Thoracic aorta (tissue), 2 donors: ENCODE data around the gene UGCG. TPM values are rescaled to one million over a fixed set of nuclear protein-coding genes. Genes with fewer than 3 reads are reported as not detected.

Source experiments
- ATAC-seq: fragments of 150-250 bp; one replicate; pipeline ENCODE4 v1.8.0; 2017; ENCODE audit warnings: low read depth; ENCODE audit not compliant: insufficient number of reproducible peaks, low FRiP score
- DNase-seq: peaks from one replicate; pipeline ENCODE4 v3.0.0-alpha.2; 2020; ENCODE audit warnings: low spot score
- H3K27ac ChIP-seq, 2 donors: fragments of 200-600 bp; sonication (generic); 1 replicate in 1 of 2; 2 replicates in 1 of 2; pipeline ENCODE4 v1.5.1; 2016; ENCODE audit warnings: mild to moderate bottlenecking in 2 of 2, moderate library complexity in 2 of 2
- H3K27me3 ChIP-seq: fragments of 200-600 bp; sonication (generic); replicated peaks from 2 replicates; pipeline ENCODE4 v1.6.0; 2016; ENCODE audit warnings: mild to moderate bottlenecking; ENCODE audit not compliant: insufficient read depth
- H3K36me3 ChIP-seq: fragments of 200-600 bp; sonication (generic); one replicate; pipeline ENCODE4 v1.5.1; 2016
- H3K4me1 ChIP-seq, 2 donors: fragments of 200-600 bp; sonication (generic); 1 replicate in 1 of 2; 2 replicates in 1 of 2; pipeline versions ENCODE4 v1.5.1 to v1.6.0; 2016; ENCODE audit warnings: low read depth in 2 of 2, mild to moderate bottlenecking in 1 of 2; ENCODE audit not compliant: control insufficient read depth in 1 of 2
- H3K4me3 ChIP-seq: fragments of 200-600 bp; sonication (generic); 2 replicates; pipeline ENCODE4 v1.5.1; 2016; ENCODE audit warnings: mild to moderate bottlenecking
- H3K9me3 ChIP-seq: fragments of 200-600 bp; sonication (generic); 2 replicates; pipeline ENCODE4 v1.5.1; 2016
- CTCF ChIP-seq: fragments of 200-600 bp; sonication (generic); IDR thresholded peaks from one replicate; pipeline ENCODE4 v1.5.1; 2019; ENCODE audit warnings: antibody characterized with exemption
- total RNA-seq, 2 donors: library from RNA; depleted of rRNA; stranded (reverse); fragments of >200 nt; gene quantifications; one replicate each; pipeline versions ENCODE4 v1.1.0 to v1.2.3, GENCODE V29; 2016

UGCG gene
- total RNA-seq, 2 donors from 2014 or later = 17.9 to 87.8 TPM

- TF ChIP-seq CTCF = no peak
- ATAC-seq = no peak
- no peaks in the 10 kb centered on the region for H3K9me3 ChIP-seq
- peaks cover 9 to 12% of the 10 kb centered on the region in 2 donors for H3K4me1 ChIP-seq
- H3K27ac ChIP-seq = no peak overlapping the region
- no peaks in the 10 kb centered on the region for H3K27me3 ChIP-seq
- no peak for DNase-seq
- H3K4me3 ChIP-seq = no peak overlapping the region
- no peaks in the 10 kb centered on the region for H3K36me3 ChIP-seq
These were observed 42.7 kb downstream of the UGCG start for GRCh38 chr9:111939322-111939721.

GRCh38 chr9:111940697-111941096 is 44.1 kb downstream of the UGCG start:
- Histone ChIP-seq H3K4me3 (no peak overlapping the region), H3K27me3 (no peaks in the 10 kb centered on the region), H3K27ac (no peak overlapping the region), H3K36me3 (no peaks in the 10 kb centered on the region), H3K4me1 (peaks cover 9 to 12% of the 10 kb centered on the region in 2 donors), H3K9me3 (no peaks in the 10 kb centered on the region)
- no peak for TF ChIP-seq CTCF
- DNase-seq (no peak), ATAC-seq (no peak)

- Histone ChIP-seq H3K4me1 (peaks cover 0 to 2% of the 10 kb centered on the region in 2 donors), H3K27ac (no peak overlapping the region), H3K9me3 (no peaks in the 10 kb centered on the region), H3K4me3 (no peak overlapping the region), H3K27me3 (no peaks in the 10 kb centered on the region), H3K36me3 (no peaks in the 10 kb centered on the region)
- DNase-seq = no peak
- no peak for ATAC-seq
- TF ChIP-seq CTCF = no peak
These were observed 46.6 kb downstream of the UGCG start for GRCh38 chr9:111943200-111943599.

- TF ChIP-seq CTCF = no peak
- ATAC-seq (no peak), DNase-seq (no peak)
- Histone ChIP-seq H3K27ac (no peak overlapping the region), H3K27me3 (no peaks in the 10 kb centered on the region), H3K9me3 (no peaks in the 10 kb centered on the region), H3K36me3 (no peaks in the 10 kb centered on the region), H3K4me1 (no peaks in the 10 kb centered on the region), H3K4me3 (no peak overlapping the region)
These were observed 47.1 kb downstream of the UGCG start for GRCh38 chr9:111943746-111944145.

GRCh38 chr9:111944241-111944866 is 47.7 kb downstream of the UGCG start:
- ATAC-seq = no peak
- TF ChIP-seq CTCF = no peak
- Histone ChIP-seq H3K4me3 (no peak overlapping the region), H3K9me3 (no peaks in the 10 kb centered on the region), H3K36me3 (no peaks in the 10 kb centered on the region), H3K27ac (no peak overlapping the region), H3K27me3 (no peaks in the 10 kb centered on the region), H3K4me1 (no peaks in the 10 kb centered on the region)
- no peak for DNase-seq
